Activated CD4-positive, alpha-beta T cell treated with anti-CD3 and anti-CD28 coated beads, Interleukin-2, amount 50 U/mL, for 4 hours (primary cell): ENCODE data around the gene TNIP1.

ENCODE experiments used
- DNase-seq, 2 experiments: peaks; one replicate each; pipeline ENCODE4 v3.0.0-alpha.2; 2020

The TNIP1 gene

GRCh38 chr5:151082282-151082902, 1.6 kb upstream of the TNIP1 start:
- no peak for DNase-seq

GRCh38 chr5:151081431-151082281, 822 bp upstream of the TNIP1 start:
- no peak for DNase-seq

- DNase-seq = no peak
These were observed 809 bp downstream of the TNIP1 start for GRCh38 chr5:151079838-151080612.

GRCh38 chr5:151078490-151079262, 2.2 kb downstream of the TNIP1 start:
- DNase-seq = peak; percentile 54 to 58

GRCh38 chr5:151077967-151078366, 2.9 kb downstream of the TNIP1 start:
- DNase-seq = no peak

GRCh38 chr5:151077419-151077818, 3.4 kb downstream of the TNIP1 start:
- DNase-seq = no peak

- no peak for DNase-seq
These were observed 4.2 kb downstream of the TNIP1 start for GRCh38 chr5:151076616-151077015.

- no peak for DNase-seq
These were observed 5.0 kb downstream of the TNIP1 start for GRCh38 chr5:151075698-151076331.

- no peak for DNase-seq
These were observed 6.3 kb downstream of the TNIP1 start for GRCh38 chr5:151074557-151074956.

GRCh38 chr5:151073280-151073679, 7.6 kb downstream of the TNIP1 start:
- DNase-seq = no peak

GRCh38 chr5:151072630-151073025, 8.2 kb downstream of the TNIP1 start:
- DNase-seq = no peak

- no peak for DNase-seq
These were observed 8.8 kb downstream of the TNIP1 start for GRCh38 chr5:151071848-151072629.

- DNase-seq = no peak
These were observed 9.8 kb downstream of the TNIP1 start for GRCh38 chr5:151071021-151071420.

- no peak for DNase-seq
These were observed 10.4 kb downstream of the TNIP1 start for GRCh38 chr5:151070449-151070848.

- DNase-seq = no peak
These were observed 12.2 kb downstream of the TNIP1 start for GRCh38 chr5:151068433-151069197.

GRCh38 chr5:151067632-151068432, 13.0 kb downstream of the TNIP1 start:
- no peak for DNase-seq

- DNase-seq = peak in 1 of 2 experiments; percentile 26
These were observed 13.9 kb downstream of the TNIP1 start for GRCh38 chr5:151066920-151067319.

GRCh38 chr5:151065609-151066008, 15.2 kb downstream of the TNIP1 start:
- DNase-seq = no peak

GRCh38 chr5:151064916-151065499, 15.8 kb downstream of the TNIP1 start:
- no peak for DNase-seq
